DND-41 (cell line): ENCODE measurements around the gene KCNG3.

Experiments
- ATAC-seq: fragments of 200-7000 bp; cut with Tn5 transposase; 3 replicates; pipeline ENCODE4 v1.9.1; 2021; ENCODE audit warnings: low read depth; ENCODE audit not compliant: insufficient read depth
- DNase-seq: peaks from one replicate; pipeline ENCODE4 v3.0.0-alpha.2; 2020
- H2AFZ ChIP-seq: 2 replicates; pipeline ENCODE4 v1.6.0; 2012; ENCODE audit warnings: low read depth, low read length
- H3K27ac ChIP-seq: 2 replicates; pipeline ENCODE4 v1.5.1; 2012; ENCODE audit warnings: low read length, inconsistent platforms
- H3K27me3 ChIP-seq: fragments of 200-600 bp; sonication (generic); 2 replicates; pipeline ENCODE4 v1.6.0; 2012; ENCODE audit warnings: low read length, mild to moderate bottlenecking, inconsistent platforms; ENCODE audit not compliant: insufficient read depth, poor library complexity
- H3K36me3 ChIP-seq: 2 replicates; pipeline ENCODE4 v1.5.1; 2012; ENCODE audit warnings: low read length, inconsistent platforms; ENCODE audit not compliant: insufficient read depth
- H3K4me1 ChIP-seq: 2 replicates; pipeline ENCODE4 v1.5.1; 2012; ENCODE audit warnings: mild to moderate bottlenecking, low read length; ENCODE audit not compliant: insufficient read depth
- H3K4me2 ChIP-seq: 2 replicates; pipeline ENCODE4 v1.6.0; 2012; ENCODE audit warnings: mild to moderate bottlenecking, moderate library complexity, low read length, inconsistent platforms; ENCODE audit not compliant: insufficient read depth
- H3K4me3 ChIP-seq, 2 experiments: fragments of 200-600 bp in 1 of 2; shearing (Covaris generic) in 1 of 2; 2 replicates each; pipeline ENCODE4 v1.5.1; 2012 to 2016; ENCODE audit warnings: inconsistent platforms in 2 of 2, low read length in 2 of 2, mild to moderate bottlenecking in 2 of 2, low read depth in 1 of 2, moderate library complexity in 1 of 2
- H3K79me2 ChIP-seq: 2 replicates; pipeline ENCODE4 v1.6.0; 2012; ENCODE audit warnings: low read length, inconsistent platforms; ENCODE audit not compliant: insufficient read depth
- H3K9ac ChIP-seq: 2 replicates; pipeline ENCODE4 v1.6.0; 2012; ENCODE audit warnings: low read depth, mild to moderate bottlenecking, inconsistent platforms, low read length, moderate library complexity
- H3K9me3 ChIP-seq: 2 replicates; pipeline ENCODE4 v1.5.1; 2012; ENCODE audit warnings: low read length, moderate library complexity, mild to moderate bottlenecking, inconsistent platforms; ENCODE audit not compliant: insufficient read depth, severe bottlenecking
- H4K20me1 ChIP-seq: 2 replicates; pipeline ENCODE4 v1.6.0; 2012; ENCODE audit warnings: low read length; ENCODE audit not compliant: insufficient read depth
- EZH2 ChIP-seq: IDR thresholded peaks from 3 replicates; pipeline ENCODE4 v1.6.1; 2012; ENCODE audit warnings: borderline replicate concordance, low read depth, mild to moderate bottlenecking, moderate library complexity, low read length, inconsistent platforms; ENCODE audit not compliant: severe bottlenecking
- TF ChIP-seq, protein P1 (sequence below): IDR thresholded peaks from 2 replicates; pipeline ENCODE4 v1.5.1; 2012; ENCODE audit warnings: borderline replicate concordance, low read length, moderate library complexity, mild to moderate bottlenecking; ENCODE audit not compliant: poor library complexity, severe bottlenecking; ENCODE audit errors: extremely low read depth

The KCNG3 gene

GRCh38 chr2:42516418-42516901 lies 22.7 kb upstream of the KCNG3 start:
- no peak overlapping the region for H3K9ac ChIP-seq
- no peak overlapping the region for H3K4me3 ChIP-seq
- H3K4me2 ChIP-seq: no peak overlapping the region
- H3K4me1 ChIP-seq: no peaks in the 10 kb centered on the region
- no peaks in the 10 kb centered on the region for H4K20me1 ChIP-seq
- no peak overlapping the region for H3K27ac ChIP-seq
- DNase-seq (no peak), ATAC-seq (no peak)
- H3K79me2 ChIP-seq: no peaks in the 10 kb centered on the region
- H3K27me3 ChIP-seq: no peaks in the 10 kb centered on the region
- H3K36me3 ChIP-seq: no peaks in the 10 kb centered on the region
- no peak overlapping the region for H2AFZ ChIP-seq
- no peak for TF ChIP-seq EZH2
- TF ChIP-seq, protein P1, sequence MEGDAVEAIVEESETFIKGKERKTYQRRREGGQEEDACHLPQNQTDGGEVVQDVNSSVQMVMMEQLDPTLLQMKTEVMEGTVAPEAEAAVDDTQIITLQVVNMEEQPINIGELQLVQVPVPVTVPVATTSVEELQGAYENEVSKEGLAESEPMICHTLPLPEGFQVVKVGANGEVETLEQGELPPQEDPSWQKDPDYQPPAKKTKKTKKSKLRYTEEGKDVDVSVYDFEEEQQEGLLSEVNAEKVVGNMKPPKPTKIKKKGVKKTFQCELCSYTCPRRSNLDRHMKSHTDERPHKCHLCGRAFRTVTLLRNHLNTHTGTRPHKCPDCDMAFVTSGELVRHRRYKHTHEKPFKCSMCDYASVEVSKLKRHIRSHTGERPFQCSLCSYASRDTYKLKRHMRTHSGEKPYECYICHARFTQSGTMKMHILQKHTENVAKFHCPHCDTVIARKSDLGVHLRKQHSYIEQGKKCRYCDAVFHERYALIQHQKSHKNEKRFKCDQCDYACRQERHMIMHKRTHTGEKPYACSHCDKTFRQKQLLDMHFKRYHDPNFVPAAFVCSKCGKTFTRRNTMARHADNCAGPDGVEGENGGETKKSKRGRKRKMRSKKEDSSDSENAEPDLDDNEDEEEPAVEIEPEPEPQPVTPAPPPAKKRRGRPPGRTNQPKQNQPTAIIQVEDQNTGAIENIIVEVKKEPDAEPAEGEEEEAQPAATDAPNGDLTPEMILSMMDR: no peak
- no peaks in the 10 kb centered on the region for H3K9me3 ChIP-seq

- H3K36me3 ChIP-seq: no peaks in the 10 kb centered on the region
- H3K27me3 ChIP-seq: no peaks in the 10 kb centered on the region
- no peak overlapping the region for H2AFZ ChIP-seq
- ATAC-seq (peak; percentile 47; the same call in 1 of the 3 replicates), DNase-seq (peak; percentile 17)
- H3K4me3 ChIP-seq: no peak overlapping the region
- TF ChIP-seq, protein P1: peak; percentile 70
- TF ChIP-seq EZH2: no peak
- H3K9me3 ChIP-seq: no peaks in the 10 kb centered on the region
- peaks cover 9% of the 10 kb centered on the region for H3K4me1 ChIP-seq
- H3K79me2 ChIP-seq: no peaks in the 10 kb centered on the region
- no peak overlapping the region for H3K9ac ChIP-seq
- H4K20me1 ChIP-seq: no peaks in the 10 kb centered on the region
- H3K27ac ChIP-seq: no peak overlapping the region
- H3K4me2 ChIP-seq: no peak overlapping the region
Measured at GRCh38 chr2:42513252-42513918, 19.6 kb upstream of the KCNG3 start.

GRCh38 chr2:42510608-42511243 lies 16.9 kb upstream of the KCNG3 start:
- Histone ChIP-seq H3K27me3 (no peaks in the 10 kb centered on the region), H4K20me1 (no peaks in the 10 kb centered on the region), H2AFZ (no peak overlapping the region; the same call in 1 of the 2 replicates), H3K4me1 (peaks cover 9% of the 10 kb centered on the region), H3K79me2 (no peaks in the 10 kb centered on the region), H3K4me3 (no peak overlapping the region), H3K4me2 (peak overlapping the region; percentile 8; the same call in 1 of the 2 replicates), H3K9ac (no peak overlapping the region), H3K27ac (no peak overlapping the region), H3K36me3 (no peaks in the 10 kb centered on the region), H3K9me3 (no peaks in the 10 kb centered on the region)
- no peak for TF ChIP-seq EZH2
- TF ChIP-seq, protein P1: no peak
- peak; percentile 76 for ATAC-seq
- DNase-seq: peak; percentile 33
